Nephron progenitor cell (in vitro differentiated cells): ENCODE measurements around the gene NAALADL2.

ENCODE experiments used
- DNase-seq: peaks from one replicate; pipeline ENCODE4 v3.0.0; 2021
- H3K27ac Mint-ChIP-seq: 2 replicates; pipeline ENCODE4 v1.8.0; 2021; ENCODE audit warnings: mild to moderate bottlenecking, moderate library complexity, mixed read lengths
- H3K27me3 Mint-ChIP-seq: 2 replicates; pipeline ENCODE4 v1.8.0; 2021; ENCODE audit warnings: mild to moderate bottlenecking, low read depth, mixed read lengths; ENCODE audit not compliant: poor library complexity
- H3K36me3 Mint-ChIP-seq: 2 replicates; pipeline ENCODE4 v1.8.0; 2021; ENCODE audit warnings: low read depth, mixed read lengths
- H3K4me1 Mint-ChIP-seq: 2 replicates; pipeline ENCODE4 v1.8.0; 2021; ENCODE audit warnings: mixed read lengths
- H3K4me3 Mint-ChIP-seq: 2 replicates; pipeline ENCODE4 v1.8.0; 2021; ENCODE audit warnings: mild to moderate bottlenecking, moderate library complexity, mixed read lengths
- H3K9me3 Mint-ChIP-seq: 2 replicates; pipeline ENCODE4 v1.8.0; 2021; ENCODE audit warnings: mild to moderate bottlenecking, moderate library complexity, mixed read lengths
- TF ChIP-seq, protein P1 (sequence below): fragments of 200-600 bp; sonication (generic); IDR thresholded peaks from 2 replicates; pipeline ENCODE4 v1.5.0; 2021; ENCODE audit warnings: antibody characterized with exemption

NAALADL2 gene

DNA sequence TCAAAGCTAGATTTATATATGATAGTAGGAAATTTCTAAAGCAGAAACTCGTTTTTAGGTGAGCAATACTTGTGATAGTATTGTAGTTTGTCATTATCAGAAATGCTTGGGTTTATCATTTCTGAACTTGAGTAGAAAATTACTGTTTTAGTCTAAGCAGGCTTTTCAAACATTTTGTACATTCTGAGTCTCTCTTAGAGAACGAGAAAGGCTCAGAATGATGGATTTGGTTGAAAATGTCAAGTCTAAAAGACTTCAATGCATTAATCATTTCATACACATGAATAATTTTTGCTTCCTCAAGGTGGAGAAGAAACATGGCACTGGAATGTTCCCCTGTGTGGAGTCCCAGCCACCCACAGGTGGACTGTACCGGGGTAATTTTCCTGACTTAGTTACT is 387.1 kb downstream of the NAALADL2 start:
- H3K4me3 Mint-ChIP-seq = no peak overlapping the region
- H3K36me3 Mint-ChIP-seq = no peaks in the 10 kb centered on the region
- no peak overlapping the region for H3K27ac Mint-ChIP-seq
- no peak for DNase-seq
- H3K27me3 Mint-ChIP-seq = no peaks in the 10 kb centered on the region
- TF ChIP-seq, protein P1, sequence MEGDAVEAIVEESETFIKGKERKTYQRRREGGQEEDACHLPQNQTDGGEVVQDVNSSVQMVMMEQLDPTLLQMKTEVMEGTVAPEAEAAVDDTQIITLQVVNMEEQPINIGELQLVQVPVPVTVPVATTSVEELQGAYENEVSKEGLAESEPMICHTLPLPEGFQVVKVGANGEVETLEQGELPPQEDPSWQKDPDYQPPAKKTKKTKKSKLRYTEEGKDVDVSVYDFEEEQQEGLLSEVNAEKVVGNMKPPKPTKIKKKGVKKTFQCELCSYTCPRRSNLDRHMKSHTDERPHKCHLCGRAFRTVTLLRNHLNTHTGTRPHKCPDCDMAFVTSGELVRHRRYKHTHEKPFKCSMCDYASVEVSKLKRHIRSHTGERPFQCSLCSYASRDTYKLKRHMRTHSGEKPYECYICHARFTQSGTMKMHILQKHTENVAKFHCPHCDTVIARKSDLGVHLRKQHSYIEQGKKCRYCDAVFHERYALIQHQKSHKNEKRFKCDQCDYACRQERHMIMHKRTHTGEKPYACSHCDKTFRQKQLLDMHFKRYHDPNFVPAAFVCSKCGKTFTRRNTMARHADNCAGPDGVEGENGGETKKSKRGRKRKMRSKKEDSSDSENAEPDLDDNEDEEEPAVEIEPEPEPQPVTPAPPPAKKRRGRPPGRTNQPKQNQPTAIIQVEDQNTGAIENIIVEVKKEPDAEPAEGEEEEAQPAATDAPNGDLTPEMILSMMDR = no peak
- H3K4me1 Mint-ChIP-seq = no peaks in the 10 kb centered on the region
- no peaks in the 10 kb centered on the region for H3K9me3 Mint-ChIP-seq

GRCh38 chr3:175246766-175247165 is 387.6 kb downstream of the NAALADL2 start:
- no peaks in the 10 kb centered on the region for H3K9me3 Mint-ChIP-seq
- no peaks in the 10 kb centered on the region for H3K36me3 Mint-ChIP-seq
- H3K27me3 Mint-ChIP-seq = no peaks in the 10 kb centered on the region
- no peak overlapping the region for H3K27ac Mint-ChIP-seq
- DNase-seq = no peak
- H3K4me3 Mint-ChIP-seq = no peak overlapping the region
- H3K4me1 Mint-ChIP-seq = no peaks in the 10 kb centered on the region
- TF ChIP-seq, protein P1 = no peak

- H3K4me1 Mint-ChIP-seq = no peaks in the 10 kb centered on the region
- no peak overlapping the region for H3K4me3 Mint-ChIP-seq
These were observed 388.5 kb downstream of the NAALADL2 start for GRCh38 chr3:175247629-175248028.

DNA sequence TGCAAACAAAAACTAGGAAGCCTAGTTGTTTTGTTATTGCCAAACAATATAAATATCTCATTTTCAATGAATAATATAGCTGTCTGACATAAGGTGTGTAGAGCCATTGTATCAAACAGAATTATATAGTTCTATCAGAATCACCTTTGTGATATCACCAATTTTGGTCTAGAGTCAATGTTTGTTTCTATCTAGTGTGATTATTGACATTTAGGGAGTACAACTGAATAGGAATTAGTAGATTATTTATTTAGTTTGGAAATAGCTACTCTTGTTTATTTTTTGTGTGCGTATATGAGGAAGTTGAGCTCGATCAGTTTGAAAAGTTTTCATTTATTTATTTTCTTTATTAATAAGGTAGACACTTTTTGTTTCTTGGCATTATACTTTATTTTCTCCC is 389.7 kb downstream of the NAALADL2 start:
- Mint-ChIP-seq H3K27me3 (no peaks in the 10 kb centered on the region), H3K4me1 (no peaks in the 10 kb centered on the region), H3K9me3 (no peaks in the 10 kb centered on the region), H3K36me3 (no peaks in the 10 kb centered on the region), H3K4me3 (no peak overlapping the region), H3K27ac (no peak overlapping the region)
- no peak for DNase-seq
- TF ChIP-seq, protein P1 = no peak

More at GRCh38 chr3:175247629-175248028, 388.5 kb downstream of the NAALADL2 start:
- H3K27ac Mint-ChIP-seq = no peak overlapping the region
- no peaks in the 10 kb centered on the region for H3K36me3 Mint-ChIP-seq
- TF ChIP-seq, protein P1 = no peak
- no peaks in the 10 kb centered on the region for H3K27me3 Mint-ChIP-seq
- no peaks in the 10 kb centered on the region for H3K9me3 Mint-ChIP-seq
- DNase-seq = no peak

GRCh38 chr3:175255698-175256097 is 396.6 kb downstream of the NAALADL2 start:
- Mint-ChIP-seq H3K4me1 (no peaks in the 10 kb centered on the region), H3K27me3 (peaks cover 3% of the 10 kb centered on the region), H3K27ac (no peak overlapping the region), H3K9me3 (no peaks in the 10 kb centered on the region), H3K36me3 (no peaks in the 10 kb centered on the region), H3K4me3 (no peak overlapping the region)
- no peak for DNase-seq
- TF ChIP-seq, protein P1 = no peak

- Mint-ChIP-seq H3K9me3 (no peaks in the 10 kb centered on the region), H3K36me3 (no peaks in the 10 kb centered on the region), H3K27ac (no peak overlapping the region), H3K27me3 (peaks cover 3% of the 10 kb centered on the region), H3K4me3 (no peak overlapping the region), H3K4me1 (no peaks in the 10 kb centered on the region)
- no peak for DNase-seq
- TF ChIP-seq, protein P1 = no peak
These were observed 398.0 kb downstream of the NAALADL2 start for GRCh38 chr3:175257123-175257522.
